Activated naive CD8-positive, alpha-beta T cell treated with anti-CD3 and anti-CD28 coated beads, Interleukin-2, amount 10 ng/mL, durations not matched to agents 7 days and 5 days (primary cell): ENCODE measurements around the gene MYO1H. TPM values are rescaled to one million over a fixed set of nuclear protein-coding genes. Genes with fewer than 3 reads are reported as not detected.

Experiments used
- ATAC-seq: fragments of 150-1000 bp; cut with Tn5 transposase; one replicate; pipeline ENCODE4 v1.10.0; 2021; ENCODE audit warnings: low read depth, moderate library complexity
- POLR2A ChIA-PET: fragments of 350-600 bp; sonication (Branson Sonifier 250); formaldehyde crosslinking; loops from one replicate; lab custom pipeline; 2021; ENCODE audit warnings: antibody characterized with exemption; lab: Charles Lee
- DNase-seq: peaks from one replicate; pipeline ENCODE4 v3.0.0; 2021
- H3K27ac Mint-ChIP-seq: one replicate; pipeline ENCODE4 v1.8.0; 2022; ENCODE audit warnings: mild to moderate bottlenecking, mixed read lengths
- H3K27me3 Mint-ChIP-seq: one replicate; pipeline ENCODE4 v1.8.0; 2022; ENCODE audit warnings: mild to moderate bottlenecking, moderate library complexity, mixed read lengths
- H3K36me3 Mint-ChIP-seq: one replicate; pipeline ENCODE4 v1.8.0; 2021; ENCODE audit warnings: mild to moderate bottlenecking, mixed read lengths
- H3K4me1 Mint-ChIP-seq: one replicate; pipeline ENCODE4 v1.8.0; 2021; ENCODE audit warnings: mixed read lengths
- H3K4me3 Mint-ChIP-seq: one replicate; pipeline ENCODE4 v1.8.0; 2022; ENCODE audit warnings: mild to moderate bottlenecking, moderate library complexity, mixed read lengths
- H3K9me3 Mint-ChIP-seq: one replicate; pipeline ENCODE4 v1.8.0; 2021; ENCODE audit warnings: mixed read lengths
- total RNA-seq, 2 experiments: library from RNA; stranded (reverse); gene quantifications; one replicate each; pipeline ENCODE4 v1.2.3, GENCODE V29; 2021

MYO1H gene
- total RNA-seq, 2 experiments from 2014 or later: not detected

DNA sequence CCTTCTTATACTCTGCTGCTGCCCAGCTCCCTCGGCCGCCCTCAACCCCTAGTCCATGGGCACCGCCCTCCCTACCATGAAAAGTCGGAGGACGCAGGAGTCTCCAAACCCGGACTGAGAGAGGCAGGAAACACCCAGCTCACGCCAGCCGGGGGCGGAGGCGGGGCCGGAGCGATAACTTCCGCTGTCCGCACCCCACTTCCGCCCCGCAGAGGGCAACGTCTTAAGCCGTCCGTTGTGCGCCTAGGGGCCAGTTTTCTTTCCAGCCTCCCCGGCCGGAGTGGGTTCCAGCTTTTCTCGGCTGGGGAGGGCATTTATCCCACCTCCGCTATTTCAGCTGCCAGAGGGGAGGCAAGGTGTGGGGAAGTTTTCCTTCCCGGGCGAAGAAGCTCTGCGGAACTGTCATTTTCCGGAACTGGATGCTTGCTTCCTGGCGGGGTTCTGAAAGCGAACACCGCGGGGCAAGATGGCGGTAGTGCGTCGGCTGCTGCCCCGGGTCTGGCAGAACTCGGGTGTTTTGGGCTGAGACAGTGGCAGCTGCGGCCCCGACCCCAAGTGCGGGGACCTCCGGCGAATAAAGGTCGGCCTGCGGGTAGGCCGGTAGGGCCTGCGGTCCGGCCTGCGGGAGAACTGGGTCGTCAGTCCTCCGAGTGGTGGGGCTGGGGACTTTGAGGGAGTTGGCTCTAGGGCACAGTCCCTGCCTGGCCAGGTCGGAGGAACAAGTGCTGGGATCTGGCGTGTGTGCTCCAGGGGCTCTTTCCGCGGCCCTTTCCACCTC is 129.7 kb downstream of the MYO1H start, which contains the start of the genes KCTD10 and UBE3B:
Gene KCTD10 (minus strand): TSS at position 116 of the 778 bp plus-strand sequence. CDS start 38 bp downstream, at position 78.
Gene UBE3B (plus strand): TSS at position 450 of the 778 bp plus-strand sequence. CDS start 5,918 bp downstream, outside the sequence.
- Mint-ChIP-seq H3K27ac (peak within 1 kb of the TSS; percentile 98), H3K9me3 (no peaks in the 10 kb centered on the region), H3K4me3 (peak within 1 kb of the TSS; percentile 92), H3K36me3 (no peaks in the 10 kb centered on the region), H3K4me1 (peaks cover 28% of the 10 kb centered on the region), H3K27me3 (no peaks in the 10 kb centered on the region)
- ATAC-seq: peak; percentile 90
- peak; percentile 91 for DNase-seq
- POLR2A ChIA-PET: interaction anchor here (0.9 to 2.1 kb wide), 5 partner anchors 14 to 96 kb away, joined by 3 to 12 read pairs (median 4); partner anchors contain the start of genes MMAB and MVK

DNA sequence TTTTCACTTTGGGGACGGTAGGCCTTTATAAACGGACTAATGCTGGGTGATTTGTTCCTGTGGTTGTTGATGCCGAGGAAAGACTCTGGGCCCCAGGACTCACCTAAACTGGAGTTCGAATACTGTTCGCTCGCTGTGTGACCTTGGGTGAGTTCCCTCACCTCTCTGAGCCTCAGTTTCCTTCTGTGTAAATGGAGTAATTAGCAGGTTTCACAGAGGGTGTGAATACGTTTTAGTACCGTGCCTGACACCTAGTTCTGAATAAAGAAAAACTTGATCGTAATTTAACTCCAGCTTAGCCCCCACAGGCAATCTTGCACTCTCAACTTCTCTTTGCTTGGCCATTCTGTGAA is 130.2 kb downstream of the MYO1H start:
- H3K4me3 Mint-ChIP-seq: peak overlapping the region; percentile 92
- DNase-seq (no peak), ATAC-seq (no peak)
- no peaks in the 10 kb centered on the region for H3K36me3 Mint-ChIP-seq
- H3K9me3 Mint-ChIP-seq: no peaks in the 10 kb centered on the region
- peak overlapping the region; percentile 98 for H3K27ac Mint-ChIP-seq
- H3K27me3 Mint-ChIP-seq: no peaks in the 10 kb centered on the region
- POLR2A ChIA-PET: interaction anchor here (1.4 to 2.1 kb wide), 2 partner anchors 15 to 45 kb away, joined by 4 to 12 read pairs; no protein-coding TSS in a partner anchor
- peaks cover 28% of the 10 kb centered on the region for H3K4me1 Mint-ChIP-seq

DNA sequence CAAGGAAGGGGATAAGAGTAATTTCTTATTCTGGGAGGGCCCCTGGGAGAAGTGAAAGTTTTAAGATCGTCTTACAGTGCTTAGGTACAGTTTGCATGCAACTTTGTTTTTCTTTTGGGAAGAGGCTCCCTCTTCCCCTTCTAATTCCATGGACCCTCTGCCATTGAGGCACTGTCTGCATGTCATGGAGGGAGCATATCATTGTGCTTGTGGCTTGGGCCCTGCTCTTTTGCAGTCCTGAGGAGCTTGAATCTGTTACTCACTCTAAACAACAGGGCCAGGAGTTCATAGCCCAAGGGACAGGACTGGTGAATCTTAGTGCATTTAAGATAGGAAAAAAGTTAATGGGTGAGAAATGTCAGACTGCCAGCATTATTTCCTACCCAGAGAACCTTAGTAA is 132.1 kb downstream of the MYO1H start:
- ATAC-seq (no peak), DNase-seq (no peak)
- Mint-ChIP-seq H3K9me3 (no peaks in the 10 kb centered on the region), H3K27me3 (no peaks in the 10 kb centered on the region), H3K4me3 (no peak overlapping the region), H3K36me3 (peaks cover 3% of the 10 kb centered on the region), H3K4me1 (peaks cover 25% of the 10 kb centered on the region), H3K27ac (no peak overlapping the region)
- POLR2A ChIA-PET: no interaction called here

DNA sequence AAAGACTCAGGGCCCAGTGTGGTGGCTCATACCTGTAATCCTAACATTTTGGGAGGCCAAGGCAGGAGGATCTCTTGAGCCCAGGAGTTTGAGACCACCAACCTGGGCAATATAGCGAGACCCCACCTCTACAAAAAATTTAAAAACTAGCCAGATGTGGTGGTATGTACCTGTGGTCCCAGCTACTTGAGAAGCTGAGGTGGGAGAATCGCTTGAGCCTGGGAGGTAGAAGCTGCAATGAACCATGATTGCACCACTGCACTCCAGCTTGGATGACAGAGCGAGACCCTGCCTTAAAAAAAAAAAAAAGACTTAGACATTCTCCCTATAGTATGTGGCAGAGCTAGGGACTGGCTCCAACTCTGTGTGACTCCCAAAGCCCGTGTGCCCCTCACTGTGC is 132.7 kb downstream of the MYO1H start:
- H3K4me1 Mint-ChIP-seq: peaks cover 23% of the 10 kb centered on the region
- ATAC-seq (no peak), DNase-seq (no peak)
- H3K4me3 Mint-ChIP-seq: no peak overlapping the region
- H3K27ac Mint-ChIP-seq: no peak overlapping the region
- H3K27me3 Mint-ChIP-seq: no peaks in the 10 kb centered on the region
- peaks cover 3% of the 10 kb centered on the region for H3K36me3 Mint-ChIP-seq
- no peaks in the 10 kb centered on the region for H3K9me3 Mint-ChIP-seq
- POLR2A ChIA-PET: no interaction called here

DNA sequence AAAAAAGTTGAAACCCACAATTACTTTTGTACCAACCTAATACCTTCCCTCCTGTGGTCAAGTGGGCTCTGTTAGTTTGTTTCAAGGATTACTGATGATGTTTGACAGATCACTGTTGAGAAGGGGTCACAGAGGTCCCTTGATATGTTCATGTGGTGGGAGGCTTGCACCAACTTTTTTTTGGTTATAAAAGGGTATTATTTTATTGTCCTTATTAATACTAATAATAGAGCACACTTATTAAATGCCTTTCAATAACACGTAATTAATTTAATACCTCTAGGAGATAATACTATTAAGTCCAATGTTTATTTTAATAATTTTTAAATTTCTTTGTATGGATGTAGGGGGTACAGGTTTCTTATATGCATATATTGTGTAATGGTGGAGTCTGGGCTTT is 134.2 kb downstream of the MYO1H start:
- H3K9me3 Mint-ChIP-seq: no peaks in the 10 kb centered on the region
- H3K27ac Mint-ChIP-seq: no peak overlapping the region

DNA sequence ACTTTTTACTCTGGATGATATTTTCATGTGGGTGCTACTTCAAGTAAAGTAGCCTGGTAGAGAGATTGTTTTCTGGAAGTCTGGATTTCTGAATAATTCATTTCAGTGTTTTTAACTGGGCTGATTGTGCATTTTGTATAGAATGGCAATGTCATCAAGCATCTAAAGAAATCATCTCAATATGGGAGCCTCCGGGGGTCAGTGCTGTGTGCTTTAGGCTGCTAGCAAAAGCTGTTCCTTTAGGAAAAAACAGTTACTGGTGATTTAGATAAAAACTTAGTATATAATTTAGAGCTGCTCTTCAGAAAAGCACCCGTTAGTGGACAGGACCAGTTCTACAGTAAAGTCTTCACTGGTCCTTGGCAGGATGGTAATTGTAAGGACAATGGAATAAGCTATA is 134.8 kb downstream of the MYO1H start:
- Mint-ChIP-seq H3K4me1 (peaks cover 11% of the 10 kb centered on the region), H3K27ac (no peak overlapping the region), H3K27me3 (no peaks in the 10 kb centered on the region), H3K9me3 (no peaks in the 10 kb centered on the region), H3K36me3 (peaks cover 4% of the 10 kb centered on the region), H3K4me3 (no peak overlapping the region)
- no peak for DNase-seq
- no peak for ATAC-seq
- POLR2A ChIA-PET: no interaction called here

More for the DNA sequence above, 134.2 kb downstream of the MYO1H start:
- Mint-ChIP-seq H3K4me3 (no peak overlapping the region), H3K36me3 (peaks cover 4% of the 10 kb centered on the region), H3K4me1 (peaks cover 11% of the 10 kb centered on the region), H3K27me3 (no peaks in the 10 kb centered on the region)
- ATAC-seq (no peak), DNase-seq (no peak)
- POLR2A ChIA-PET: no interaction called here

DNA sequence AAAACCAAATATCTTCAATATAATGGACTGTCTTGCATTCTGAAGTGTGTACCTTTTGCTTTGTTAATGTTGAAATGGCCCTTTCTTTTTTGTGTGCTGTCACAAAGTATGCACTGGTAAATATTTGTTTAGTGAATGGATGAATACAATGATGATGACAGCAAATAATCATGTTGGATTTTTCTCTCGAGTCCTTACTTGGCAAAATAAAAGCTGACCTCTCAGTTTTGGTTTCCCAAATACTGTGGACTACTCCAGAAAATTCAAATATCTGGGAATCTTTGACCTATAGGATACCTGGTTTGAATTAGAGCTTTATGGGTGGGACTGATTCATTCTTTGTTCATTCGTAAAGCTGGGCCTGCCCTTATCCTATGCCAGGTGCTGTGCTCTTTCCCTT is 135.2 kb downstream of the MYO1H start:
- H3K27ac Mint-ChIP-seq: no peak overlapping the region
- ATAC-seq (no peak), DNase-seq (no peak)
- H3K4me3 Mint-ChIP-seq: no peak overlapping the region
- H3K36me3 Mint-ChIP-seq: peaks cover 4% of the 10 kb centered on the region
- POLR2A ChIA-PET: no interaction called here
- H3K4me1 Mint-ChIP-seq: peaks cover 11% of the 10 kb centered on the region
- H3K9me3 Mint-ChIP-seq: no peaks in the 10 kb centered on the region
- H3K27me3 Mint-ChIP-seq: no peaks in the 10 kb centered on the region

DNA sequence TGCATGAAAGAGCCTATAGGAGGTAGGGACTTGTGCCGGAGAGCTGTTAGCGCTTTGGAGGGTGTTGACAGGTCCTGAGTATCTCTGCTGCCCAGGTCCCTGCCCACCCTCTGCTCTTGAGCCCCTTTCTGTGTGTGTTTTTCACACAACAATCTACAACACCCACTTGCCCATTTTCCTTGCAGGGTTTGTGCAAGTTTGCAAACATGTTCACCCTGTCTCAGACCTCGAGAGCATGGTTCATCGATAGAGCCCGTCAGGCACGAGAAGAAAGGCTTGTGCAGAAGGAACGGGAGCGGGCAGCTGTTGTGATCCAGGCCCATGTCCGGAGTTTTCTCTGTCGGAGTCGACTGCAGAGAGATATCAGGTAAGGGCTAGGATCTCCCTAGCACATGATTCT is 135.6 kb downstream of the MYO1H start:
- POLR2A ChIA-PET: no interaction called here
- Mint-ChIP-seq H3K9me3 (no peaks in the 10 kb centered on the region), H3K36me3 (peaks cover 4% of the 10 kb centered on the region)

DNA sequence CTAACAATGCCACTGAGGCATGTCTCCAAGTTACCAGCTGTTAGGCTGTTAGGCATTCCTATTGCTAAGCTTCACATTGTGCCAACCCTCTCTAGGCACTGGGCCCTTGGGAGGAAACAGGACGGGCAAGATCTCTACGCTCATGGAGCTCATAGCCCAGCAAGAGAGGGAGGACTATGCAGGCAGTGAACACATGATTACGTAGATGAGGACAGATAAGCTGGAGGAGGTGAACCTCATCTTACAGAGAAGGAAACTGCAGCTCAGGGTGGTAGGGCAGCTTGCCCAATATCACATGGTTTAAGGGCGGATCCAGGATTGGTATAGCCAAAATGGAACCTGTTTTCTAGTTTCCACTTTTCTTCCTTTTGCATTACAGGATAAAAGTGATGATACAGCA is 137.5 kb downstream of the MYO1H start:
- no peak for DNase-seq
- no peak overlapping the region for H3K27ac Mint-ChIP-seq
- no peaks in the 10 kb centered on the region for H3K9me3 Mint-ChIP-seq
- peaks cover 9% of the 10 kb centered on the region for H3K36me3 Mint-ChIP-seq
- no peak for ATAC-seq
- no peak overlapping the region for H3K4me3 Mint-ChIP-seq
- H3K27me3 Mint-ChIP-seq: no peaks in the 10 kb centered on the region
- H3K4me1 Mint-ChIP-seq: no peaks in the 10 kb centered on the region
- POLR2A ChIA-PET: interaction anchor here (0.7 kb wide), 1 partner anchor 514 kb away, joined by 3 read pairs; the partner anchor contains the start of gene ANKRD13A

More for the DNA sequence above, 135.6 kb downstream of the MYO1H start:
- no peaks in the 10 kb centered on the region for H3K27me3 Mint-ChIP-seq
- ATAC-seq: no peak
- DNase-seq: no peak
- no peak overlapping the region for H3K4me3 Mint-ChIP-seq
- peaks cover 11% of the 10 kb centered on the region for H3K4me1 Mint-ChIP-seq
- no peak overlapping the region for H3K27ac Mint-ChIP-seq

DNA sequence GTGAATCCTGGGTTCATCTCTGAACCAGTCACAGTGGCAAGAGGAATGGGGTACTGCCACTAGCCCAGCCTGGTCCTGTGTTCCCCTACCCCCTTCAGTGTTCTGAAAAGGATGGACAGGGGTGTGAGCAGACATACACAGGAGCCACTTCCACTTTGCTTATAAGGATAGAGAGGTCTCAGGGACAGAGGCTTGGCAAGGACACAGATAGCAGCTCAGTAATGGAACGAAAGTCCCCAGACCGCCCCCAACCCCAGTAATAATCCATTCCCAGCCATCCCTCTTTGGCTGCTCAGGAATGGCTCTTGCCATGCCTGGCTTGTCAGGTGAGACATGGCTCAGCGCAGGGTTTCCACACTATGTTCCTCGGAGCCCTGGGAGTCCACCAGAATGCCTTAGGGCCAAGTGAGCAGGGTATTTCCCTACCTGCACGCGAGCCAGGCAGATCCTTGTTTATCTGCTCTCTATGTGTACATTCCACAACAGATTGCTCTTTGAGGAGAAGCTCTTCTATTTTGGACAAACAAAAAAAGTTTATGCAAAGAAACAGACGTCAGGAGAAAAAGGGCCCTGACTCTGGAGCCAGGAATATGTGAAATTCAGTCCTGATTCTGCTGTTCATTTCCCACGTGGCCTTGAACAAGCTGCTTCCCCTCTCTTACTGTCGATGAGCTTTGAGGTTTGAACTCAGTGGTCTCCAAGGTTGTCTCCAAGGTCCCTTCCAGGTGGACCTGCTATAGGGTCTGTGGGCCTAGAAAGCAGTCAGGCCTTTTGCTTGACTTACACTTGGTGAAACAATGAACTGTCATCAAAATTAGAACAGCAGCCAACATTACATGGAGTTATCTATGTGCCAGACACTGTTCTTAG is 139.7 kb downstream of the MYO1H start:
- POLR2A ChIA-PET: no interaction called here
- ATAC-seq: no peak
- Mint-ChIP-seq H3K27ac (no peak overlapping the region), H3K9me3 (no peaks in the 10 kb centered on the region), H3K4me3 (no peak overlapping the region), H3K27me3 (no peaks in the 10 kb centered on the region), H3K36me3 (peaks cover 9% of the 10 kb centered on the region), H3K4me1 (no peaks in the 10 kb centered on the region)
- no peak for DNase-seq

DNA sequence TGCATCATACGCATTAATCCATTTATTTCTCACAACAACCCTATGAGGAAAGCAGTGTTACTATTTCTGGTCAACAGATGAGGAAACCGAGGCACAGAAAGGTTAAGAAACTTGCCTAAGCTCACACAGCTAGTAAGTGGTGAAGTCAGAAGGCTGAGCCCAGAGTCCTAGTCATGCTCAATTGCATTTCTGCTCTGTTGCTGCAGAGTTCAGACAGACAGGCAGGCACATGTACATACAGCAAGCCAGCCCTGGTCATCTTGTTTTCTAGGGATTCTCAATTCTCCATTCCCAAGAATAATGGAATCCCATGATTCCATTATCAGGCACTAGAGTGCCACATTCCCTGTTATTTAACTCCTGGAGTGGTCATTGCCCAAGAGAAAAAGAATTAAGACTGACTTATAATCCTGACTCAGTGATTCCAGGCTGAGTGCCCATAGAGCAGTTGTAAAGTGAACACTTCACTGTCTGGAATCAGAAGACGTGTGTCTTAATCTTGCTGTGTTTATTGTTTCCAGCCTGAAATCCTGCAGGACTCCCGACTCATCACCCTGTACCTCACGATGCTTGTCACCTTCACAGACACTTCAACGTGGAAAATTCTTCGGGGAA is 140.5 kb downstream of the MYO1H start:
- peaks cover 9% of the 10 kb centered on the region for H3K36me3 Mint-ChIP-seq
- POLR2A ChIA-PET: no interaction called here

DNA sequence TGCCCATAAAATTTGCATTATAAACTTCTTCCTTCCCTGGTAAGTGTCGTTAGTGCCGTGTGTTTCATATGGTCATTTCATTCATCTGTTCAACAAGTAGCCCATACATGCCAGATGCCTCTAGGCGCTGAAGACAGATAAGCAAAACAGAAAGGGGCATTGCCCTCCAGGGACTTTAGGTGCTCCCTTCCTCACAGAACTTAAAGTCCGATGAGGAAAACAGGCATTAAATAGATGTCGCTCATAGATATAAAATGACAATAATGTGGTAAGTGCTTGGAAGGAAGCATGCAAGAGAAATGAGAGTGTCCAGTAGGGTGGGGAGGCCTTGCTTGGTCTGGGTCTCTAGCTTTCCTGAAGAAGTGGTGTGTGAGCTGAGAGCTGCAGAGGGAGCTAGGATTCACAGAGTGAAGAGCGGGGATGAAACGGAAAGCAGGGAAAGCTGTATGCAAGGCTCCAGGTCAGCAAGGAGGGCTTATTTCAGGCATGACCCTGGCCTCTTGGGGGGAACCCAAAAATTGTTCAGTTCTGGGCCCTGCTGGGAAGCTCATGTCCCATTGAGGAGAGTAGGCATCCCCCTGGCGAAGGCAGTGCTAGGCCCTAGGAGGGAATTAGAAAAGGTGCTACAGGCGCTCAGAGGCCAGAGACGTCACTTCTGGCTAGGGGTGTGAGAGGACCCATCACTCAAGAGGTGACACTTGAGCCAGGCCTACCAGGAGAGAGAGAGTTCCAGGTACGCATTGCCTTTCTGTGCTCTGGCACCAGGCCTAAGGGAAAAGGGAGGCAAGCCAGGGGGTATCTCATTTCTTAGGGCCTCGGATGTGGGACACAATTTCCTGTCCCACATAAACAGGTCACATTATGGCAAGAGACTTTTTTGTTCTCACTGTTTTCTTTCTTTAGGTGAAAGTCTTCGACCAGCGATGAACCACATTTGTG is 141.6 kb downstream of the MYO1H start:
- H3K27ac Mint-ChIP-seq: no peak overlapping the region
- no peaks in the 10 kb centered on the region for H3K27me3 Mint-ChIP-seq
- H3K4me1 Mint-ChIP-seq: peaks cover under 1% of the 10 kb centered on the region
- POLR2A ChIA-PET: no interaction called here
- peaks cover 10% of the 10 kb centered on the region for H3K36me3 Mint-ChIP-seq
- ATAC-seq: no peak
- no peak overlapping the region for H3K4me3 Mint-ChIP-seq
- no peaks in the 10 kb centered on the region for H3K9me3 Mint-ChIP-seq
- no peak for DNase-seq

More for the DNA sequence above, 140.5 kb downstream of the MYO1H start:
- ATAC-seq (no peak), DNase-seq (no peak)
- H3K4me1 Mint-ChIP-seq: no peaks in the 10 kb centered on the region
- H3K9me3 Mint-ChIP-seq: no peaks in the 10 kb centered on the region
- H3K27me3 Mint-ChIP-seq: no peaks in the 10 kb centered on the region
- H3K4me3 Mint-ChIP-seq: no peak overlapping the region
- H3K27ac Mint-ChIP-seq: no peak overlapping the region
